ENCODE results near the gene INTS11. TPM values are rescaled to one million over a fixed set of nuclear protein-coding genes. Genes with fewer than 3 reads are reported as not detected.
"Not testable (repeated sequence)": the region's sequence is repeated elsewhere in the genome, so short reads cannot be mapped to it uniquely, and the experiment has no call there.

INTS11 gene
- total and polyA plus RNA-seq, 3 experiments from 2014 or later = 70.5 to 118 (median 117) TPM

DNA sequence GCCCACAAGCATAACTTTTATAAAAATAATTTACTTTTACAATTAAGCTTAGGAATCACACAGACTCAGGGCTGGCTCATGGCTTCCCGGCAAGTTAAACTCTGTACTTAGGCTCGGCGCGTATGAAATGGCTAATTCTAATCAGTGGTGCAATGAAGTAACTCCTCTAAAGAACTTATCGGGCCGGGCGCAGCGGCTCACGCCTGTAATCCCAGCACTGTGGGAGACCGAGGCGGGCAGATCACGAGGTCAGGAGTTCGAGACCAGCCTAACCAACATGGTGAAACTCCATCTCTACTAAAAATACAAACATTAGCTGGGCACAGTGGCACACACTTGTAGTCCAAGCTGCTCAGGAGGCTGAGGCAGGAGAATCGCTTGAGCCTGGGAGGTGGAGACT is 45.6 kb upstream of the INTS11 start:
- POLR2A ChIA-PET = interaction anchor here (2.2 kb wide), 1 partner anchor 29 kb away, joined by 10 read pairs; the partner anchor contains the start of gene CCNL2
- H3K27me3 ChIP-seq (ENCODE audit: insufficient read depth, low read length, poor library complexity, severe bottlenecking); H3K9me3 ChIP-seq (ENCODE audit: low read length); H3K27ac ChIP-seq (ENCODE audit: low read depth, low read length); H3K9me3 Mint-ChIP-seq; H3K4me3 ChIP-seq (ENCODE audit: low read length); H3K36me3 ChIP-seq (ENCODE audit: insufficient read depth, low read length); DNase-seq; H3K27me3 Mint-ChIP-seq; H3K4me3 Mint-ChIP-seq: not testable (repeated sequence)
- Mint-ChIP-seq H3K27ac (peak overlapping the region in 5 of 8 donors; percentile 33 to 63 (median 54)), H3K4me1 (peaks cover 10 to 40% (median 16%) of the 10 kb centered on the region in 3 donors), H3K36me3 (peaks cover 0 to 12% (median 0%) of the 10 kb centered on the region in 3 donors)
- H3K4me1 ChIP-seq (ENCODE audit: insufficient read depth, low read length) = peaks cover 30% of the 10 kb centered on the region
- CTCF ChIA-PET = interaction anchor here (1.1 to 6.5 kb wide), 4 partner anchors 29 to 248 kb away, joined by 3 to 57 read pairs (median 8); partner anchors contain the start of gene CCNL2

DNA sequence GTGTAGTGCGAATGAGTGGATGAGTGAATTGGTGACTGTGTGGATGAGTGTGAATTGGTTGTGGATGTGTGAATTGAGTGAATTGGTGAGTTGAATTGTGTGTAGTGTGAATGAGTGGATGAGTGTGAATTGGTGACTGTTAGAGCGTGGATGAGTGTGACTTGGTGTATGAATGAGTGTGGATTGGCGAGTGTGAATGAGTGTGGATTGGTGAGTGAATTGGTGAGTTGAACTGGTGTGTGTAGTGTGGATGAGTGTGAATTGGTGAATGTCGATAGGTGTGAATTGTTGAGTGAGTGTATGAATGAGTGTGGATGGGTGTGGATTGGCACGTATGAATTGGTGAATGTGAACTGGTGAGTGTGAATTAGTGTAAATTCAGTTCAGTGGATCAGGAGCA is 42.9 kb upstream of the INTS11 start:
- no peak overlapping the region for H3K27ac ChIP-seq (ENCODE audit: low read depth, low read length)
- H3K4me3 ChIP-seq (ENCODE audit: low read length) = no peak overlapping the region
- H3K27ac Mint-ChIP-seq = no peak overlapping the region
- no peak overlapping the region for H3K4me3 Mint-ChIP-seq
- no peaks in the 10 kb centered on the region for H3K36me3 ChIP-seq (ENCODE audit: insufficient read depth, low read length)
- H3K9me3 Mint-ChIP-seq = no peaks in the 10 kb centered on the region
- peaks cover 19% of the 10 kb centered on the region for H3K4me1 ChIP-seq (ENCODE audit: insufficient read depth, low read length)
- no peaks in the 10 kb centered on the region for H3K27me3 Mint-ChIP-seq
- H3K4me1 Mint-ChIP-seq = peaks cover 4 to 23% (median 6%) of the 10 kb centered on the region in 3 donors
- ChIA-PET POLR2A (no interaction called here), CTCF (no interaction called here)
- no peaks in the 10 kb centered on the region for H3K27me3 ChIP-seq (ENCODE audit: insufficient read depth, low read length, poor library complexity, severe bottlenecking)
- H3K9me3 ChIP-seq (ENCODE audit: low read length) = no peaks in the 10 kb centered on the region
- no peaks in the 10 kb centered on the region for H3K36me3 Mint-ChIP-seq
- DNase-seq = no peak

DNA sequence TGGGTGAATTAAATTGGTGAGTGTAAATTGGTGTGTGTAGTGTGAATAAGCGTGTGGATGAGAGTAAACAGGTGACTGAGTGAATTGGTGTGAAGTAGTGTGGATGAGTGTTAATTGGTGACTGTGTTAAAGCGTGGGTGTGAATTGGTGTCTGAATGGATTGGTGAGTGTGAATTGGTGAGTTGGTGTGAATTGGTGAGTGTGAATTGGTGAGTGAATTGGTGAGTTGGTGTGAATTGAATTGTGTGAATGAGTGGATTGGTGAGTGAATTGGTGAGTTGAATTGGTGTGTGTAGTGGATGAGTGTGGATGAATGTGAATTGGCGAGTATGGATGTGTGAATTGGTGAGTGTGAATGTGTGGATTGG is 42.2 kb upstream of the INTS11 start:
- DNase-seq = no peak
- Histone ChIP-seq H3K27me3 (ENCODE audit: insufficient read depth, low read length, poor library complexity, severe bottlenecking) (no peaks in the 10 kb centered on the region), H3K36me3 (ENCODE audit: insufficient read depth, low read length) (no peaks in the 10 kb centered on the region), H3K9me3 (ENCODE audit: low read length) (no peaks in the 10 kb centered on the region), H3K4me3 (ENCODE audit: low read length) (no peak overlapping the region), H3K27ac (ENCODE audit: low read depth, low read length) (no peak overlapping the region), H3K4me1 (ENCODE audit: insufficient read depth, low read length) (peaks cover 13% of the 10 kb centered on the region)
- CTCF ChIA-PET = no interaction called here
- POLR2A ChIA-PET = no interaction called here
- Mint-ChIP-seq H3K27me3 (peaks cover 0 to 3% of the 10 kb centered on the region in 2 donors), H3K27ac (no peak overlapping the region), H3K9me3 (no peaks in the 10 kb centered on the region), H3K4me3 (no peak overlapping the region), H3K36me3 (no peaks in the 10 kb centered on the region), H3K4me1 (peaks cover 0 to 17% (median 4%) of the 10 kb centered on the region in 3 donors)

DNA sequence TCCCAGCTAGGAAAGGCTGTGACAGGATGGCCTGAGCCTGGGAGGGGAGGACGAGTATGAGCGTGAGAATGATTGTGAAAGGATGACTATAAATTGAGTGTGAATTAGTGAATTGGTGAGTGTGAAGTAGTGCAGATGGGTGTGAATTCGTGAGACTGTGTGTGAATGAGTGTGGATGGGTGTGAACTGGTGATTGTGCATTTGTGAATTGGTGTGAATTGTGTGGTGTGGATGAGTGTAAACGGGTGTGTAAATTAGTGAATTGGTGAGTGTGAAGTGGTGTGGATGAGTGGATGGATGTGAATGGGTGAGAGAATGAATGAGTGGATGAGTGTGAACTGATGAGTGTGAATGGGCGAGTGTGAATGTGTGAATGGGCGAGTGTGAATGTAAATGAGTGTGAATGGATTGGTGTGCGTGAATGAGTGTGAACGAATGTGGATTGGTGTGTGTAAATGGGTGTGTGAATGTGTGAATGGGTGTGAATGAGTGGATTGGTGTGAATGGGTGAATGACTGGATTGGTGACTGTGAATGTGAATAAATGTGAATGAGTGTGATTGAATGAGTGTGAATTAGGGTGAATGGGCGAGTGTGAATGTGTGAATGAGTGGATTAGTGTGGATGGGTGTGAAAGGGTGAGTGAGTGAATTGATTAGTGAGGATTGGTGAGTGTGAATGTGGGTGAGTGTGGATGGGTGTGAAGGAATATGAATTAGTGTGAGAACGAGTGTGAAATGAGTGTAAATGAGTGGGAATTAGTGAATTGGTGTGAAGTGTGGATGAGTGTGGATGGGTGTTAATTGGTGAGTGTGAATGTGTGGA is 41.6 kb upstream of the INTS11 start:
- no peak for DNase-seq
- no peaks in the 10 kb centered on the region for H3K9me3 Mint-ChIP-seq
- peaks cover under 1 to 4% of the 10 kb centered on the region in 2 donors for H3K27me3 Mint-ChIP-seq
- H3K4me1 Mint-ChIP-seq = peaks cover 0 to 11% (median 1%) of the 10 kb centered on the region in 3 donors
- Histone ChIP-seq H3K4me1 (ENCODE audit: insufficient read depth, low read length) (peaks cover 7% of the 10 kb centered on the region), H3K27ac (ENCODE audit: low read depth, low read length) (no peak overlapping the region), H3K27me3 (ENCODE audit: insufficient read depth, low read length, poor library complexity, severe bottlenecking) (no peaks in the 10 kb centered on the region), H3K36me3 (ENCODE audit: insufficient read depth, low read length) (no peaks in the 10 kb centered on the region), H3K9me3 (ENCODE audit: low read length) (no peaks in the 10 kb centered on the region), H3K4me3 (ENCODE audit: low read length) (no peak overlapping the region)
- POLR2A ChIA-PET = no interaction called here
- no peaks in the 10 kb centered on the region for H3K36me3 Mint-ChIP-seq
- no peak overlapping the region for H3K4me3 Mint-ChIP-seq
- CTCF ChIA-PET = interaction anchor here (0.9 kb wide), 1 partner anchor 364 kb away, joined by 3 read pairs; no protein-coding TSS in a partner anchor
- no peak overlapping the region for H3K27ac Mint-ChIP-seq

DNA sequence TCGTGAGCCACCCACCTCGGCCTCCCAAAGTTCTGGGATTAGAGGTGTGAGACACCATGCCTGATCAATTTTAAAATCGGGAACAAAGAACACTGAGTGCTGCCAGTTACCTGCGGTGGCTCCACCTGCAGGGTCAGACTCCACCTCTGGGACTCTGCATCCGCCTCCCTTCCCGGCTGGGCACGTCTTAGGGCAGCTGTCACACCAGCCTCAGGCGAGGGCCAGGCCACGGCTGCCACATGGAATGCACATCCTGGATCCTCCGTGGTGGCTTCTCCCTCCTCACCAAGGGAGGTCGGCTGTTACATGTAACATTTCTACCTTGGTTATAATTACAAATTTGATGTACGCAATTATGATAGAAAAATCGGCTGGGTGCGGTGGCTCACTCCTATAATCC is 39.8 kb upstream of the INTS11 start:
- Histone ChIP-seq H3K9me3 (ENCODE audit: low read length) (no peaks in the 10 kb centered on the region), H3K4me3 (ENCODE audit: low read length) (no peak overlapping the region), H3K27me3 (ENCODE audit: insufficient read depth, low read length, poor library complexity, severe bottlenecking) (no peaks in the 10 kb centered on the region), H3K27ac (ENCODE audit: low read depth, low read length) (no peak overlapping the region), H3K36me3 (ENCODE audit: insufficient read depth, low read length) (no peaks in the 10 kb centered on the region), H3K4me1 (ENCODE audit: insufficient read depth, low read length) (no peaks in the 10 kb centered on the region)
- CTCF ChIA-PET = no interaction called here
- Mint-ChIP-seq H3K27me3 (peaks cover 5 to 11% of the 10 kb centered on the region in 2 donors), H3K27ac (no peak overlapping the region), H3K4me3 (no peak overlapping the region), H3K4me1 (peaks cover 1 to 3% (median 3%) of the 10 kb centered on the region in 3 donors), H3K9me3 (no peaks in the 10 kb centered on the region), H3K36me3 (no peaks in the 10 kb centered on the region)
- POLR2A ChIA-PET = no interaction called here
- no peak for DNase-seq

DNA sequence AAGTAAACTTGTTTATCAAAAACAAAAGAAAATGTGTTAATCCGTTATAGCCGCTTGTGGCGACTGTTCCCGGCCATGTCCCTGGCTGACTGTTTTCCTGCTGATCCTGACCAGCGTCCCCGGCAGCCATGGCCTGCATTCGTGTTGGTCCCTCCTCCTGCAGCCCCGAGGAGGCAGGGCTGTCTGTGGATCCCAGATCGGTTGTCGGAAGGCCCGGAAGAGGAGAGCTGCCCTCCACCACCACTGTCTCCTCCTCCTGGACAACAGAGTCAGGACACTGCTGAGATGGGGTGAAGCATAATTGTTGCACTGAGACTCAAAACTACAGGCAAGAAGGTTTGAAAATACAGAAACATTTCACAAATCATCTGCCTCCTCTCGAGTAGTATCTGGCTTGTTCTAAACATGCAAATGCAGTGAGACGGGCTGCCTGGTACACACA is 37.5 kb upstream of the INTS11 start:
- Histone ChIP-seq H3K36me3 (ENCODE audit: insufficient read depth, low read length) (no peaks in the 10 kb centered on the region), H3K27me3 (ENCODE audit: insufficient read depth, low read length, poor library complexity, severe bottlenecking) (no peaks in the 10 kb centered on the region), H3K4me3 (ENCODE audit: low read length) (no peak overlapping the region), H3K27ac (ENCODE audit: low read depth, low read length) (no peak overlapping the region), H3K4me1 (ENCODE audit: insufficient read depth, low read length) (peaks cover 10% of the 10 kb centered on the region), H3K9me3 (ENCODE audit: low read length) (no peaks in the 10 kb centered on the region)
- no peak for DNase-seq
- ChIA-PET POLR2A (no interaction called here), CTCF (no interaction called here)
- no peak overlapping the region for H3K4me3 Mint-ChIP-seq
- H3K36me3 Mint-ChIP-seq = no peaks in the 10 kb centered on the region
- no peaks in the 10 kb centered on the region for H3K9me3 Mint-ChIP-seq
- peaks cover 9 to 17% of the 10 kb centered on the region in 2 donors for H3K27me3 Mint-ChIP-seq
- no peak overlapping the region for H3K27ac Mint-ChIP-seq
- peaks cover 3 to 16% (median 5%) of the 10 kb centered on the region in 3 donors for H3K4me1 Mint-ChIP-seq

DNA sequence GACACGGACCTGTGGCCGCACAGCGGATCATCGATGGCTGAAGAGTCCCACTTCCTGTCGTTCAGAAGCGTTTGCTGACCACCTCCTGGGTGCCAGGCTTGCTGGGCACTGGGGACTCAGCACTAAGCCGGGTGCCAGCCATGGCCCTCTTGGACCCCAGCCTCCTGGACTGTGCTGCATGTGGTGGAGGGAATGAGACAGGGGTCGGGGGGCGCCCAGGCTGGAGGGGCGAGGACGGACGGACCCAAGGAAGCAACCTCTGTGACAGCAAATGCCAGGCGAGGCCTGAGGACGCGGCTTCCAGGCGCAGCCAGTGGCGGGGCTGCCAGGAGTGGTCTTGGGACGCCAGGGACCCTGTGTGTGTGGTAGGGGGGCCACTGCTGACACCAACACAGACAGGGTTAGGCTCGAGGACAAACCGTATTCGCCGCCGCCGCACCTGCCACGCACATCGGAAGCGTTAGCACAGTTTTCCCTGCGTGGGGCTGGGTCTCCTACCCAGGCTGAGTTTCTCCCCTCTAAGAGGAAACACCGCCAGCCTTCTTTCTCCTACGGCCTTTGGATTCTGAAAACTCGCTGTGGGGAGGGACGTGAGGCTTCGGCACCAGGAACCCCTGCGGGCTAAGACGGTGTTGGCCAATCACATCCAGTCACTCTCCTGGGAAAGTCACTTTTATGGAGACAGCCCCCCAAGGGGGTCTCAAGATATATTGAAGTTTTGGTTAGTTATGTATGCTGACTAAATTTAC is 36.9 kb upstream of the INTS11 start:
- no peaks in the 10 kb centered on the region for H3K36me3 ChIP-seq (ENCODE audit: insufficient read depth, low read length)
- CTCF ChIA-PET = no interaction called here
- no peak overlapping the region for H3K27ac ChIP-seq (ENCODE audit: low read depth, low read length)
- peaks cover 3 to 17% (median 5%) of the 10 kb centered on the region in 3 donors for H3K4me1 Mint-ChIP-seq
- H3K4me3 ChIP-seq (ENCODE audit: low read length) = no peak overlapping the region
- DNase-seq = no peak
- no peak overlapping the region for H3K4me3 Mint-ChIP-seq
- peaks cover 10% of the 10 kb centered on the region for H3K4me1 ChIP-seq (ENCODE audit: insufficient read depth, low read length)
- no peaks in the 10 kb centered on the region for H3K9me3 Mint-ChIP-seq
- H3K27ac Mint-ChIP-seq = no peak overlapping the region
- POLR2A ChIA-PET = no interaction called here
- H3K27me3 Mint-ChIP-seq = peaks cover 9 to 18% of the 10 kb centered on the region in 2 donors
- H3K9me3 ChIP-seq (ENCODE audit: low read length) = no peaks in the 10 kb centered on the region
- H3K36me3 Mint-ChIP-seq = no peaks in the 10 kb centered on the region
- H3K27me3 ChIP-seq (ENCODE audit: insufficient read depth, low read length, poor library complexity, severe bottlenecking) = no peaks in the 10 kb centered on the region

DNA sequence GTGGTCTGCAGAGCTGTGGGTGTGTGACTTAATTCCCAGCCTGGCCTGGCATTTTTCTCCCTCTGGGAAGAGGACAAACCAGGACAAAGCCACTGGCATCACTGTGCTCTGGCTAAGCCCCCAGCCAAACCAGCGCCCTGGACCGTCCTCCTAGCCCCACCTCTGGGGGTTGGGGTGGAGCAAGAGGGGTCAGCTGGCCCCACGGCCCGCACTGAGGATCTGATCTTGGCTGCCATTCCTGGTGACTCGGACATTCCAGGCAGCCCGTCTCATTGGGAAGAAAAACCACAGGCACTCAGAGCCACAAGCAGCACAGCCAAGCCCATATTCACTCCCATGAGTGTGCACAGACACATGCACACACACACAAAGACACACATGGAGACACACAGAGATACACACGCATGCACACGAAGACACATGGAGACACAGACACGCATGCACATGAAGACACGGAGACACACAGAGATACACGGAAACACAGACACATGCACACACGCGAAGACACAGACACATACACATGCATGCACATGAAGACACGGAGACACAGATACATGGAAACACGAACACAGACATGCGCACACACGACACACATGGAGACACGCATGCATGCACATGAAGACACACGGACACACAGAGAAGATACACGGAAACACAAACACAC is 36.2 kb upstream of the INTS11 start:
- Mint-ChIP-seq H3K4me3 (peak overlapping the region in 1 of 7 donors; percentile 1), H3K4me1 (peaks cover 3 to 17% (median 5%) of the 10 kb centered on the region in 3 donors), H3K9me3 (no peaks in the 10 kb centered on the region), H3K27me3 (peaks cover 9 to 18% of the 10 kb centered on the region in 2 donors), H3K27ac (no peak overlapping the region), H3K36me3 (no peaks in the 10 kb centered on the region)
- Histone ChIP-seq H3K4me3 (ENCODE audit: low read length) (no peak overlapping the region), H3K36me3 (ENCODE audit: insufficient read depth, low read length) (no peaks in the 10 kb centered on the region), H3K27me3 (ENCODE audit: insufficient read depth, low read length, poor library complexity, severe bottlenecking) (no peaks in the 10 kb centered on the region), H3K9me3 (ENCODE audit: low read length) (no peaks in the 10 kb centered on the region), H3K27ac (ENCODE audit: low read depth, low read length) (no peak overlapping the region), H3K4me1 (ENCODE audit: insufficient read depth, low read length) (peaks cover 10% of the 10 kb centered on the region)
- ChIA-PET CTCF (no interaction called here), POLR2A (no interaction called here)
- no peak for DNase-seq

All from CD8-positive, alpha-beta memory T cell (primary cell).